GM12891 (cell line): ENCODE data around the gene TMPRSS2.
"Not testable (repeated sequence)": the region's sequence is repeated elsewhere in the genome, so short reads cannot be mapped to it uniquely, and the experiment has no call there.

ENCODE experiments used
- DNase-seq: peaks from one replicate; pipeline ENCODE4 v3.0.0; 2011; ENCODE audit warnings: low spot score; ENCODE audit not compliant: insufficient read length
- FAIRE-seq: peaks from 2 replicates; lab custom pipeline; 2011; peaks lifted over from hg19 to GRCh38; lab: Jason Lieb, UNC
- PAX5 ChIP-seq: IDR thresholded peaks from 2 replicates; pipeline ENCODE4 v1.6.1; 2011; ENCODE audit warnings: low read length, moderate library complexity, mild to moderate bottlenecking; ENCODE audit not compliant: insufficient read depth, severe bottlenecking
- POLR2A ChIP-seq: IDR thresholded peaks from 2 replicates; pipeline ENCODE4 v1.6.1; 2011; ENCODE audit warnings: low read depth, low read length, control low read depth
- POLR2AphosphoS5 ChIP-seq: IDR thresholded peaks from 2 replicates; pipeline ENCODE4 v1.6.1; 2011; ENCODE audit warnings: low read depth, low read length, control low read depth
- POU2F2 ChIP-seq: IDR thresholded peaks from 2 replicates; pipeline ENCODE4 v1.6.1; 2011; ENCODE audit warnings: low read depth, mild to moderate bottlenecking, control low read depth, low read length, moderate library complexity
- SPI1 ChIP-seq: IDR thresholded peaks from 2 replicates; pipeline ENCODE4 v1.6.1; 2011; ENCODE audit warnings: low read depth, low read length, control low read depth
- TAF1 ChIP-seq: IDR thresholded peaks from 2 replicates; pipeline ENCODE4 v1.6.1; 2011; ENCODE audit warnings: low read depth, low read length, control low read depth

The TMPRSS2 gene

DNA sequence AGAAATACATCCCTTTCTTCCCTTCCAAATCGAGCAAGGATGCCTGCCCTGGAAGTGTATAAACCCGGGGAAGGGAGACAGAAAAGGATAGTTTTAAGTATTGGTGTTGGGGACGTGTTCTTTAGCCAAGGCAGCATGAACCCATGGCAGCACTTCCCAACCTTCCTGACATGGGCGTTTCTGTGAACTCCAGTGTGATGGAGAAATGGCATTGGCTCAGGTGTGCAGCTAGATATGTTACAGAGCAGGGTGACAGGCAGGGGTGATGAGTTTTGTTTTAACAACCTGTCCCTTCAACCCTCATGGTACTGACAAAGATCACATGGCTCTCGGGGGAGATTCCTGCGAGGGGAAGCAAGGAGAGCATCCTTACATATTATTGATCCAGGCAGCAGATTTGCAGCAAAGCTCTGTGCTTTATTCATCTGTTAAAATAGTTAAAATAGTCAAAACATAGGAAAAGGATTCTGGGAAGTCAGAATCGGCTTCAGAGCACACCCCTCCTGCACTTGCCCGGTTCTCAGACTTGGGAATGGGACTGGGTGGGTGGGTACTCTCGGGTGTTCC is 78.0 kb downstream of the TMPRSS2 start:
- TF ChIP-seq PAX5 (no peak), POLR2AphosphoS5 (peak; percentile 52), POLR2A (peak; percentile 62)
- FAIRE-seq, result no peak
- DNase-seq, result no peak

DNA sequence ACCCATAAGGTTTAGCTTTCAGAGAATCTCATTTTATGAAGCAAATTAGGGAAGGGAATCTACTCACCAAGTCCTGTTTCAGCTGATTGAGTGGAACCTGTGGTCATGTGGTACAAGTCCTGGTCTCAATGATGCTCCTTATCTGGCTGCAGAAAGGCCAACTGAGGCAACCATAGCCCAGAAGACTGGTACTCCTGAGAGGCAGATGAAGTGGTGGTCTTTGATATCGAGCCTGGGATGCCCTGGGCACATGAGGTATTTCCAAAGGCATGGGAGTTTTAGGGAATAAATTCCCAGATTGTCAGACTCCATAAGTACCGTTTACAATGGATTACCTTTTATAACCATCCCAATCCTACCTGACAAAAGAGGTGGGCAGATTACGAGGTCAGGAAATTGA is 78.7 kb downstream of the TMPRSS2 start:
- no peak for DNase-seq
- TF ChIP-seq POLR2AphosphoS5 (0 out of 2 replicates have a peak, but pooled peaks have one; percentile 49), PAX5 (no peak)
- FAIRE-seq, result no peak

GRCh38 chr21:41428847-41429246 is 79.1 kb downstream of the TMPRSS2 start:
- DNase-seq, result no peak
- FAIRE-seq, result no peak
- TF ChIP-seq POLR2AphosphoS5 (no peak), TAF1 (no peak), SPI1 (no peak), PAX5 (no peak), POU2F2 (no peak), POLR2A (no peak; the same call in 1 of the 2 replicates)

DNA sequence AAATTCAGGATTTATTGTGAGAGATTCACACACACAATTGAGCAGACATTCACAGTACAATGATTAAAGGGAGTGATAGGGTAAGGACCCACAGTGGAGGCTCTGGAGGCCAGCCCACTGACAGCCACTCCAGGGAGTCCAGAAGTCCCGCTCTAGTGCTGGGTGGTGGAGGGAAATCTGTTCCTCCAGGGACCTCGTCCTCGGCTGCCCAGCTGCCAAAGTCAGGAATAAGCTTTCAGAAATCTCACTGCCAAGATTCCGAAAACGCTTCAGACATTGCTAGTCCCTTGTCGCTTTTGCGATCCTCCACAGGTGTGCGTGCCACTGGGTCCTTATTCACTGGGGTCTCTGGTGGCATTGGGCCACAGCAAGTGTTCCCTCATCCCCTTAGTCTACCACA is 79.6 kb downstream of the TMPRSS2 start:
- TF ChIP-seq TAF1 (no peak), POLR2AphosphoS5 (peak; percentile 17; the same call in 1 of the 2 replicates), POLR2A (0 out of 2 replicates have a peak, but pooled peaks have one; percentile 15)
- DNase-seq, result no peak
- peak; percentile 71 for FAIRE-seq

DNA sequence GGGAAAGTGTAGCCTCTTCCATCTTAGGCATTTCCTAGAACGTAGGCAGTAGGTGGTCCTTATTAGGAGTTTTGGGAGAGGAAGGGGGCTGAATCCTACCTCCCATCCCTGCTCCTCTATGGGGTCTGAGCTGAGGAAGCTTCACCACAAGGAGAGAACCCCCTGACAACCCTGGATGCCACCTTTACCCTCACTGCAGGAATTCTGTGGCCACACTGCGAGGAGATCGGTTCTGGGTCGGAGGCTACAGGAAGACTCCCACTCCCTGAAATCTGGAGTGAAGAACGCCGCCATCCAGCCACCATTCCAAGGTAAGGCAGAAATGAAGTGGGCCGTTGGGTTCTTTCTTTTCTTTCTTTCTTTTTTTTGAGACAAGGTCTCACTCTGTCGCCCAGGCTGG is 80.4 kb downstream of the TMPRSS2 start:
- TF ChIP-seq POLR2AphosphoS5 (peak; percentile 47; the same call in 1 of the 2 replicates), POU2F2 (no peak), PAX5 (no peak), SPI1 (no peak), TAF1 (no peak), POLR2A (0 out of 2 replicates have a peak, but pooled peaks have one; percentile 42)
- FAIRE-seq (no peak), DNase-seq (no peak)

DNA sequence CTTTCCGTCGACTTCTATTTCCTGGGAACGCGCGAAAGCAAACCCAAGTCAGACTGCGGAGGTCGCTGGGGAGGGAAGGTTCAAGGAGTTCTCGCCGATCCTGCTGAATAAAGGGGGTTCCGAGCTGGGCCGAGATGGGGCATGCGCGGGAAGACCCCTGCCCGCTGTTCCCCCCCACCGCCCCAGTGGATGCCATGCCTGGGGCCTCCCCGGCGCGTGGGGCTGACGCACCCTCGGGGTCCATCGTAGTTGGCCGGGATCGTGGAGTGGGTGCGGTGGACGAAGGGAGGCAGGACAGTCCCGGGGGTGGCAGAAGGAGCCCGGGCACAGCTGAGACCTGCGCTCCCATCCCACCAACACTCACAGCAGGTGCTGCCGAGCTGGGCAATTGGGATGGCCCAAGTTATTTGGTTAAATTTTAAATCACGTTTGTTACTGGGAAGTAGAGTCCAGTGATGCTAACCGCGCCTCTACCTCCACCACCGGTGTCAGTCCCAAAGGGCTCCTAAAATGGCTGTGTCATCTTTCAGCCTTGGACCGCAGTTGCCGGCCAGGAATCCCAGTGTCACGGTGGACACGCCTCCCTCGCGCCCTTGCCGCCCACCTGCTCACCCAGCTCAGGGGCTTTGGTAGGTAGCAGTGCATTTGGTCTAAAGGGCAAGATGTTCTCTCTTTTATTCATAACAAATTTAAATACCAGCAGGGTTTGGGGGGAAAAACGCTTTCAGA is 81.1 kb downstream of the TMPRSS2 start:
- FAIRE-seq, result peak; percentile 87
- TF ChIP-seq TAF1 (0 out of 2 replicates have a peak, but pooled peaks have one; percentile 38), POU2F2 (peak; percentile 24; the same call in 1 of the 2 replicates), POLR2AphosphoS5 (peak; percentile 59; the same call in 1 of the 2 replicates), SPI1 (no peak), PAX5 (no peak), POLR2A (peak; percentile 16; the same call in 1 of the 2 replicates)
- DNase-seq, result no peak

GRCh38 chr21:41425954-41426675 is 81.8 kb downstream of the TMPRSS2 start, which contains the start of gene MX1:
Gene MX1, plus strand, starts transcription at chr21:41426239. Its CDS starts 5,832 bp downstream, at chr21:41432071.
- DNase-seq (peak; percentile 85), FAIRE-seq (peak; percentile 91)
- TF ChIP-seq SPI1 (no peak), PAX5 (no peak), POLR2A (peak; percentile 96), POLR2AphosphoS5 (peak; percentile 90), POU2F2 (peak; percentile 76; the same call in 1 of the 2 replicates), TAF1 (peak; percentile 99)

GRCh38 chr21:41425588-41425953 is 82.4 kb downstream of the TMPRSS2 start:
- FAIRE-seq (no peak), DNase-seq (no peak)
- TF ChIP-seq POLR2AphosphoS5, result no peak
- TF ChIP-seq PAX5, result no peak
- no peak for TF ChIP-seq POU2F2
- no peak for TF ChIP-seq SPI1
- no peak for TF ChIP-seq POLR2A
- TF ChIP-seq TAF1, result no peak

DNA sequence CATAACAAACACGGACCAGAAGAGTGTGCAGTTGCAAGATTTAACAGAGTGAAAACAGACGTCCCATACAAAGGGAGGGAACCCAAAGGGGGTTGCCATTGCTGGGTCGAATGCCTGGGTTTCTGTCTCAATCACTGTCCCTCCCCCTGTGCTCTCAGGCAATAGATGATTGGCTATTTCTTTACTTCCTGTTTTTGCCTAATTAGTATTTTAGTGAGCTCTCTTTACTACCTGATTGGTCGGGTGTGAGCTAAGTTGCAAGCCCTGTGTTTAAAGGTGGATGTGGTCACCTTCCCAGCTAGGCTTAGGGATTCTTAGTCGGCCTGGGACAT is 84.7 kb downstream of the TMPRSS2 start:
- not testable (repeated sequence) for DNase-seq, FAIRE-seq
